Stimulated activated naive B cell treated with anti-CD40 and anti-IgM and Interleukin-4, amounts not matched to agents 10 μg/mL and 1 μg/mL and 100 μg/mL, for 72 hours (primary cell): ENCODE data around the gene OTOF.

Experiments used
- ATAC-seq, 2 donors: fragments of 150-1000 bp; cut with Tn5 transposase; replicated peaks; 2 replicates each; pipeline ENCODE4 v1.10.0; 2021; ENCODE audit warnings: moderate library complexity in 1 of 2
- DNase-seq: peaks from one replicate; pipeline ENCODE4 v3.0.0; 2021
- H3K27ac Mint-ChIP-seq: one replicate; pipeline ENCODE4 v1.8.0; 2022; ENCODE audit warnings: mild to moderate bottlenecking, mixed read lengths
- H3K27me3 Mint-ChIP-seq, 2 donors: one replicate each; pipeline ENCODE4 v1.8.0; 2022; ENCODE audit warnings: mixed read lengths in 2 of 2
- H3K36me3 Mint-ChIP-seq, 2 donors: one replicate each; pipeline ENCODE4 v1.8.0; 2022; ENCODE audit warnings: mixed read lengths in 2 of 2, mild to moderate bottlenecking in 1 of 2
- H3K4me1 Mint-ChIP-seq, 2 donors: one replicate each; pipeline ENCODE4 v1.8.0; 2022; ENCODE audit warnings: mixed read lengths in 2 of 2, mild to moderate bottlenecking in 1 of 2
- H3K4me3 Mint-ChIP-seq, 2 donors: one replicate each; pipeline ENCODE4 v1.8.0; 2022; ENCODE audit warnings: mild to moderate bottlenecking in 2 of 2, mixed read lengths in 2 of 2, moderate library complexity in 1 of 2
- H3K9me3 Mint-ChIP-seq, 2 donors: one replicate each; pipeline ENCODE4 v1.8.0; 2022; ENCODE audit warnings: mixed read lengths in 2 of 2, mild to moderate bottlenecking in 1 of 2

The OTOF gene

DNA sequence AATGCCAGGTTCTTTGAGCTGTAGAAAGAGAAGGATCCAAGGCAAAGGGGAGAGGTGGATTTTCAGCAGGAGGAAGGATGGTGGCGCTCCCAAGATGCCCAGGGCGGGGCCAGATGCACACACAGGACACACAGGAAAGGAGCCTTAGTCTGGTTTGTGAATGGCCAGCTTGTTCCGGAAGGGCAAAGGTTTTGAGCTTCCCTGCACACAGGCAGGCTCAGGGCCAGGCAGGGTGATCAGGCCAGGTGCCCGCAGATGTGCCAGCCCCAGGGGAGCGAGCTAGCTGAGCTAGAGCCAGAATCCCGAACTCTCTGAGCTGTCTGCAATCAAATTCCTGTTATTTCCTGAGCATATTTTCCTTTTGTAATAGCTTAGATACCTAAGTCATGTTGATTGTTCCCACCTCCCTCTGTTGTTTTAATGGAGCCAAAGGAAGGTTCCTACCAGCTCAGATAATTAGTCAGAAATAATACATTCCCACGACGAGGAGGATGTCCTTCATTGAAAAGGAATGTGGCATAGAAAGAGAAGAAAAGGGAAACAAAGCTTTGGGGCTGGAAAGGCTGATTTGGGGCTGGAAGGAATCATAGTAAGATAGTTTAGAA is 13.7 kb upstream of the OTOF start:
- DNase-seq: no peak
- H3K4me1 Mint-ChIP-seq: peaks cover 0 to 5% of the 10 kb centered on the region in 2 donors
- H3K4me3 Mint-ChIP-seq: no peak overlapping the region
- H3K36me3 Mint-ChIP-seq: no peaks in the 10 kb centered on the region
- no peak overlapping the region for H3K27ac Mint-ChIP-seq
- ATAC-seq: no peak
- H3K27me3 Mint-ChIP-seq: peaks cover 4 to 10% of the 10 kb centered on the region in 2 donors
- H3K9me3 Mint-ChIP-seq: no peaks in the 10 kb centered on the region

DNA sequence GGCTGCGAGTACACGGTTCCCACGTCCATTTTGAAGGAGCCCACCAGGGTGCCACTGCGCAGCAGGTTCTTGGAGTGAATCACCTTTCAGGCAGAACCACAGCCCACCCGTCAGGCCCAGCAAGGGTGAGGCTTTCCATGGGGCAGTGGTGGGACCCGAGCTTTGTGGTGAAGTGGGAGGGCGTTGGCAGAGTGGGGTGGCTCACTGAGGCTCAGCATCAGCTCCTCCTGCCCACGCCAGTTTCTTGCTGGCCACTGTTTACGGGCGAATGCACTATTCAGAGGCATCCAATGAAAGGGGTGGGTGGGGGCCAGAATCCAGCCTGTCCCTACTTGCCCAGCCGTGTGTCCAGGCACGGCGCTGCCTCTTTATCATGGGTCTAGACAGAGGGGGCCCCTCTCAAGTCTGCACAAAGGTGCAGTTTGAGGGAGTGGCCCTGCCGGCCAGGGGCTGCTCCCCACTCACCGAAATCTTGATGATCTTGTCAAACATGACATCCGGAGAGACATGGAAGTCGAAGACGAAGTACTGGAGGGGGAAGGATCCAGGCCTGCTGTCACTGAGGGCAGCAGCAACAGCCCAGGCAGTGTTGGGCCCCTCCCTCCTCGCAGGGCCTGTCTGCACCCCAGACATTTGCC is 11.4 kb upstream of the OTOF start:
- DNase-seq: no peak
- Mint-ChIP-seq H3K9me3 (no peaks in the 10 kb centered on the region), H3K36me3 (no peaks in the 10 kb centered on the region), H3K27ac (no peak overlapping the region), H3K4me3 (no peak overlapping the region), H3K4me1 (peaks cover 0 to 5% of the 10 kb centered on the region in 2 donors), H3K27me3 (peaks cover 0 to 7% of the 10 kb centered on the region in 2 donors)
- ATAC-seq: no peak

DNA sequence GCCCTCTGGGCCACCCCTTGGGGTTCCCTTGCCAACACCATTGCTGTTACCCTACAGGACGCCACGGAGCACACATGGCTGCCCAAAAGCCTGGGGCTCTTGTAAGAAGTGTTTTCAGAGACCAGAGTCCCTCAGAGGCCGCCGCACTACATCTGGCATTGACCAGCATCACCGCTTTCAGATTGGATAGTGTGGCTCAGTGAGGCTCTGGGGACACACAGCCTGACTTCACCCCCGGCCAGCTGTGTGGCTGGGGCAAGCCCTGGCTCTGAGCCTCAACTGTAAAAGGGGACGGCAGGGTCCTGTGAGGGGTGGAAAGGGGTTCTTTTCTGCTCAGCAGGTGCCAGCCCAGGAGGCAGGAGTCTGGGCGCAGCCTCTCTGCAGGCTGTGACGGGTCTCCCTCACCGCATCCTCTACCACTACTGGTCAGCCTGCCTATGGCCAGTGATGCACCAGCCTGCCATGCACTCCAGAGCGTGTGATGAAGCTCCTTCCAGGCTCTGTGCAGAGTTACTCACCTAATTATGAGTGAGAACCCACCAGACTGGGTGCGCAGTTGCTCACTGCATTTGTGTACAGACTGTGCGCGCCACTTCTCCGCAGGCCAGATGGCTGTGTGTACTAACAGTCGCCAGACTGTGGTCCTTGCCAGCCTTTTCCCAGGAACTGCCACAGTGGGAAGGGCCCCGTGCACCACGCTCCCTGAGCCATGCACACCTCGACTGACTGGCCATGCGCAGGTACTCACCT is 10.7 kb upstream of the OTOF start:
- DNase-seq: no peak
- Mint-ChIP-seq H3K27ac (no peak overlapping the region), H3K27me3 (peaks cover 4 to 7% of the 10 kb centered on the region in 2 donors), H3K9me3 (no peaks in the 10 kb centered on the region), H3K4me1 (peaks cover 0 to 5% of the 10 kb centered on the region in 2 donors), H3K4me3 (no peak overlapping the region), H3K36me3 (no peaks in the 10 kb centered on the region)
- no peak for ATAC-seq

DNA sequence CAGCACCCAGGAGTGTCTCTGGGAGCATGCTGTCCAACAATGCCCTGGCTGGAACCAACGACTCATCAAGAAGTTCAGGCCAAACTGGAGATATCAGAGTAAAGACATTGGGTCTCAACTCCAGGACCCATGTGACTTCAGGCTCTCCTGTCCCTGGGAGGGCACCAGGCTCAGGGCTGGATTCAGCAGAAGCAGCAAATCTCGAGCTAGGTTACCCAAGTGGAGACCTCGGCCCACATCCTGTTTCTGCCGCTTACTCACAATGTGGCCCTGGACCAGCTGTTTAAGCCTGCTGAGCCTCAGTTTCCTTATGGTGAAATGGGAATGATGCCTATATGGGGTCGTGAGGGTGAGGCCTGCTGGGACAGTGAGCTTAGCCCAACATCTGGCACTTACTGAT is 9.3 kb upstream of the OTOF start:
- Mint-ChIP-seq H3K36me3 (no peaks in the 10 kb centered on the region), H3K27me3 (peaks cover 4 to 12% of the 10 kb centered on the region in 2 donors), H3K4me1 (no peaks in the 10 kb centered on the region), H3K4me3 (no peak overlapping the region), H3K27ac (no peak overlapping the region), H3K9me3 (peaks cover 0 to 2% of the 10 kb centered on the region in 2 donors)
- ATAC-seq: peak; percentile 6 to 39
- no peak for DNase-seq

DNA sequence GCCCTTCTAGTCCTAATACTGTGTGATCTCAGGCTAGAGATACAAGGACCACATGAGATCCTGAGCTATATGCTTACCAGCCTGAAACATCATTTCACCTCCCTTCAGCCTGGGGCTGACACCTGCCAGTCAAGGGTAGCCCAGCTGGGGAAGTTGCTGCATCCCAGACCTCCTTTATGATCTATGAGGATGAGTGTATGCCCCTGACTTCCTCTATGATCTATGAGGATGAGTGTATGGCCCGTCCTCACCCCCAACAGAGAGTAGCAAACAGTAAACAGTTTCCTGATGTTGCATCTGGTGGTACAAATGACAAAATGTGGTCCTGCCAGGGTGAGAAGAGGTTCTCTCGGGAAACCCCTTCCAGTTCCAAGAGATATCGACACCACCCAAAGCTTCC is 8.9 kb upstream of the OTOF start:
- H3K4me1 Mint-ChIP-seq: no peaks in the 10 kb centered on the region
- no peak overlapping the region for H3K27ac Mint-ChIP-seq
- peaks cover 4 to 12% of the 10 kb centered on the region in 2 donors for H3K27me3 Mint-ChIP-seq
- peaks cover 0 to 2% of the 10 kb centered on the region in 2 donors for H3K9me3 Mint-ChIP-seq
- ATAC-seq (peak; percentile 37 to 54), DNase-seq (no peak)
- H3K36me3 Mint-ChIP-seq: no peaks in the 10 kb centered on the region
- H3K4me3 Mint-ChIP-seq: no peak overlapping the region

DNA sequence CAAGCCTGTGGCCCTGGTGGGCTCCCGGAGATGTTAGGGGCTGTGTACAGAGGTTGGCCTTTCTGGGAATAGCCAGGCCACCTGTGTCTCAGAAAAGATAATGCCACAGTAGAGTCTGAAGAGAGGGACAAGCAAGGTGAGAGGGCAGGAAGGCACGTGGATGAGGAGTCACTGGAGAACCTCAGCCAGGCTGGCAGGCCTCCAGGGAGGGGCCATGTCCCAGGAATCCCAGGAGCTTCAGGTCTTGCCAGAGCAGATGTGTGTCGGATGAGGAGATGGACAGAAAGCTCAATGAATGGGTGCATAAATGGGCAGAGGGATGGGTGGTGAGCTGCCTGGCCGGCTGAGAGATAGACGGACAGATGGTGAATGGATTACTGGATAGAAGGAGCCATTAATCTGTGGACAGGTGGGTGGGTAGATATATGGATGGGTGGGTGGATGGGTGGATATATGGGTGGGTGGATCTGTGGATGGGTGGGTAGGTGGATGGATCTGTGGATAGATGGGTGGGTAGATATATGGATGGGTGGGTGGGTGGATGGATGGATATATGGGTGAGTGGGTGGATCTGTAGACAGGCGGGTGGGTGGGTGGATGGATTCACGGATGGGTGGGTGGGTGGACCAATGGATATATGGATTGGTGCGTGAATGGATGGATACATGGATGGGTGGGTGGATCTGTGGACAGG is 7.9 kb upstream of the OTOF start:
- Mint-ChIP-seq H3K27ac (no peak overlapping the region), H3K36me3 (no peaks in the 10 kb centered on the region), H3K4me1 (no peaks in the 10 kb centered on the region), H3K4me3 (no peak overlapping the region), H3K27me3 (peaks cover 4 to 12% of the 10 kb centered on the region in 2 donors), H3K9me3 (peaks cover 0 to 2% of the 10 kb centered on the region in 2 donors)
- no peak for DNase-seq
- ATAC-seq: no peak

DNA sequence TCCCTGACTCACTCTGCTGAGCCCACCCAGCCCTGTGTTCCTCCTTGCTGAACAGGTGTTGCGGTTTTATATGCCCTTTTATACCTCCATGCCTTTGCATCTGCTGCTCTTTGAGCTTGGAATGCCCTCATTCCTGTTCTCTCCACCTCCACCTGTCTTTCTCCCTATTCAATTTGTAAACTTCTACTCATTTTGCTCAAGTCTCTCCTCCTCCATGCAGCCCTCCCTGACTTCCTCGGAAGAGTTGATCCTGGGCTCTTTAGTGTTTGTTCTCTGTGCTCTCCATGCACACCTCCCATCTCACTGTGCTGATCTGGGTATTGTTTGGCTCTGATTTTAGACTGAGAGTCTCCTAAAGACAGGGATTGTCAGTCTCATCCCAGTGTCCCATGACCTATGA is 7.2 kb upstream of the OTOF start:
- peaks cover 4 to 12% of the 10 kb centered on the region in 2 donors for H3K27me3 Mint-ChIP-seq
- no peaks in the 10 kb centered on the region for H3K4me1 Mint-ChIP-seq
- H3K4me3 Mint-ChIP-seq: no peak overlapping the region
- ATAC-seq: no peak
- H3K9me3 Mint-ChIP-seq: peaks cover 0 to 2% of the 10 kb centered on the region in 2 donors
- no peak overlapping the region for H3K27ac Mint-ChIP-seq
- no peak for DNase-seq
- H3K36me3 Mint-ChIP-seq: no peaks in the 10 kb centered on the region

DNA sequence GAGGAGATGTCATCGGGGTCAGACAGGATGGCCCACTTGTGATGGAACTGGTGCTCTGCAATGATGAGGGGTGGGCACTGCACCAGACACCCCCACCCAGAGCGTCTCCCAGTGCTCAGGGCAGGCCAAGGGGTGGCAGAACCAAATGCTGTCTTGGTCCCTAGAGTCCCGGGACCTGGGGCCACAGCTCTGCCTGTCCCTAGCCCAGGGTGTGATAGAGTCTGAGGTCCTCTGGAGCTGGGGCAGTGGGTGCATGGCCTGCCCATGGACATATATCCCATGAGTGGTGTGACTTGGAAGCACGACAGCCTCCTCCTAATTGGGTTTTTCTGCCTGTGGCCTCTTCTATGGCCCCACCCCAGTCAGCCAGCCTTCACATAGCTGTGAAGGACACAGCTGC is 6.7 kb upstream of the OTOF start:
- H3K27ac Mint-ChIP-seq: no peak overlapping the region
- H3K4me1 Mint-ChIP-seq: no peaks in the 10 kb centered on the region
- H3K27me3 Mint-ChIP-seq: peaks cover 4 to 12% of the 10 kb centered on the region in 2 donors
- H3K9me3 Mint-ChIP-seq: peaks cover 0 to 2% of the 10 kb centered on the region in 2 donors
- DNase-seq (no peak), ATAC-seq (no peak)
- H3K36me3 Mint-ChIP-seq: no peaks in the 10 kb centered on the region
- H3K4me3 Mint-ChIP-seq: no peak overlapping the region

DNA sequence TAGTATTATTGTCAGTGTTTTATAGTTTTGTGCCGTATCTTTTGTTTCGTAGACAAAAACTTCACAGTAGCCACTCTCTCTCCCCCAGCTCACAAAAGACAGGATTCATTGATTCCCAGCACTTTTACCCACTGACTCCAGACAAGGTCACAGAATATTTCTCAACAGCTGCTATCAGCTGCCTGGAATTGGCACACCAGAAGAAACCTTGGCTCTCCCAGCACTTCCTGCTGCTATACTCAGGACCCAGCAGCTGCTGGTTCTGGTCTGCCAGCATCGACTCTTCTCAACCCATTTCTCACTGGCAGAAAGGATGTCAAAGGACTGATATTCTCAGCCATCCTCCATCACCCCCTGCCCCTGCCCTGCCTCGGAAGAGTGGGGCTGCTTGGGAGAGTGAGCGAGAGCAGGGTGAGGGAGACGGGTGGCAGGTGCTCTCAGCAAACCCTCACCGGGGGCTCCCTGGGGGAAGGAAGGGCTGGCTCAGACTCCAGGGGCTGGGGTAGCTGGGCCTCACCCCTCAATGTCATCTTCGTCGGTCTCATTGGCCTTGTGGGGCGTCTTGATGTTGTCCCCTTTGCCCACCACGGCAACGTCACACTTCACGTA is 6.1 kb upstream of the OTOF start:
- Mint-ChIP-seq H3K27ac (no peak overlapping the region), H3K4me1 (no peaks in the 10 kb centered on the region), H3K9me3 (peaks cover 0 to 2% of the 10 kb centered on the region in 2 donors), H3K27me3 (peaks cover 4 to 12% of the 10 kb centered on the region in 2 donors), H3K36me3 (no peaks in the 10 kb centered on the region), H3K4me3 (no peak overlapping the region)
- no peak for ATAC-seq
- no peak for DNase-seq

DNA sequence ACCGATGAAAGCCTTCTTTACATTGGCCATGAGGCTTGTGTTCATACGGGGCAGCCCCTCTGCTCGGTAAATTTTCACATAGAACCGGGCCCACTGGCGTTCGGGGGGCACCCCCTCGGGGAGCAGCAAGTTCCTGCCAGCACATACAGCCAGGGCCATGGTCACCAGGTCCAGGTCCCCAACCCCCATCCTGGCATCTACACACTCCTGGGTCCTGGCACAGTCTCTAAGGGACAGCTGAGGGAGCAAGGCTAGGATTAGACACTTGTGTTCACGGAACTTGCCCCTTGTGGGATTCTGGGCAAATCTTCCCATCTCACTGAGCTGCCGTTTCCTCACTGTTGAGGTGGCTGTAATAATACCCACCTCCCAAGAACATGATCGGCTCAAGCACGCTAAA is 5.6 kb upstream of the OTOF start:
- DNase-seq (no peak), ATAC-seq (no peak)
- Mint-ChIP-seq H3K36me3 (no peaks in the 10 kb centered on the region), H3K27me3 (peaks cover 4 to 12% of the 10 kb centered on the region in 2 donors), H3K27ac (no peak overlapping the region), H3K4me1 (no peaks in the 10 kb centered on the region), H3K9me3 (peaks cover 0 to 2% of the 10 kb centered on the region in 2 donors), H3K4me3 (no peak overlapping the region)

DNA sequence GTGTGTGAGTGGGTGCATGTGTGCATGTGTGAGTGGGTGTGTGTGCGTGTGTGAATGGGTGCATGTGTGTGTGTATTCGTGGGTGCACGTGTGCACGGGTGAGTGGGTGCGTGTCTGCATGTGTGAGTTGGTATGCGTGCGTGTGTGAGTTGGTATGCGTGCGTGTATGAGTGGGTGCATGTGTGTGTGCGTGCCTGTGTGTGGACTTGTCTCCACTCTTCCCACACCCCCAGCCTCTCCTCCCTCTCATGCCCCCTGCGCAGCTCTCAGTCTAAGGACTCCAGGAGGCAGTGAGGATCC is 5.1 kb upstream of the OTOF start:
- no peak overlapping the region for H3K4me3 Mint-ChIP-seq
- no peak overlapping the region for H3K27ac Mint-ChIP-seq
- no peak for DNase-seq

DNA sequence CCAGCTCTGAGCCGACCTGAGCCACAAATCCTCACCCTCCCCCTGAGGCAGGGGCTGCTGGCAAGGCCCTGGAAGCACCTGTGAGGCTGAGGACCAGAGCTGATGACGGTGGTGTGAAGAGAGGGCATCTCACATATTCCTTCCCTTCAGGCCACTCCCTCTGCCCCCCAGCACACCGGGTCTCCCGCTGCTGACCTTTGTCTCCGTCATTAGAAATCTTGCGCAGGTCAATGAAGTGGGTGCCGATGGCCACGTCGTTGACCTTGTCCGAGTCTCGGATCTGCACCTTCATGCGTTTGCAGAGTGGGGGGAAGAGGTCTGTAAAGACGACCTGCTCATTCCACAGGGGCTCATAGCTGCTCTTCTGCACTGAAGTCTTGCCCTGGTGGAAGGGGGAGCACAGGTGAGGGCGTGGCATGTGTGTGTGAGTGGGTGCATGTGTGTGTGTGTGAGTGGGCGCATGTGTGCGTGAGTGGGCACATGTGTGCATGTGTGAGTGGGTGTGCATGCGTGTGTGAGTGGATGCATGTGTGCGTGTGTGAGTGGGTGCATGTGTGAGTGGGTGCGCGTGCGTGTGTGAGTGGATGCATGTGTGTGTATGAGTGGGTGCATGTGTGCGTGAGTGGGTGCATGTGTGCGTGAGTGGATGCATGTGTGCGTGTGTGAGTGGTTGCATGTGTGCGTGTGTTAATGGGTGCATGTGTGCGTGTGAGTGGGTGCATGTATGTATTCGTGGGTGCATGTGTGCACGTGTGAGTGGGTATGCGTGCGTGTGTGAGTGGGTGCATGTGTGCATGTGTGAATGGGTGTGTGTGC is 4.5 kb upstream of the OTOF start:
- H3K4me3 Mint-ChIP-seq: no peak overlapping the region
- no peak for DNase-seq
- peaks cover 0 to 2% of the 10 kb centered on the region in 2 donors for H3K9me3 Mint-ChIP-seq
- H3K4me1 Mint-ChIP-seq: peaks cover 2 to 6% of the 10 kb centered on the region in 2 donors
- no peak for ATAC-seq
- H3K36me3 Mint-ChIP-seq: no peaks in the 10 kb centered on the region
- H3K27ac Mint-ChIP-seq: no peak overlapping the region
- H3K27me3 Mint-ChIP-seq: peaks cover 13 to 16% of the 10 kb centered on the region in 2 donors

More for the DNA sequence above, 5.1 kb upstream of the OTOF start:
- Mint-ChIP-seq H3K36me3 (no peaks in the 10 kb centered on the region), H3K27me3 (peaks cover 7 to 12% of the 10 kb centered on the region in 2 donors), H3K4me1 (no peaks in the 10 kb centered on the region), H3K9me3 (peaks cover 0 to 2% of the 10 kb centered on the region in 2 donors)
- no peak for ATAC-seq

DNA sequence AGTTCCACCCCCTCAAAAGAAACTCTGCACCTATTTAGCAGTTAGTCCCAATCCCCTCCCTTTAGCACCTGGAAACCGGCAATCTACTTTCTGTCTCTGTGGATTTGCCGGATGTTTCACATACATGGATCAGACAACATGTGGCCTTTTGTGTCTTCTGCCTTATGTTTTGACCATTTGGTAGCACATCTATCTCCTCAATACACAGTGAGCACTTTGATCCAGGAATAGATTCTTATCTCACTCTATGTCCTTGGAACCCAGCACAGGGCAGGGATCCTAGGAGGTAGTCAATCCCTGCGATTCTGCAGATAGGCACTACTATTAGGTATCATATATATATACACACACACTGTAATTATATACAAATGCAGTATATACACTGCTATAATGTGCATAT is 3.8 kb upstream of the OTOF start:
- H3K36me3 Mint-ChIP-seq: no peaks in the 10 kb centered on the region
- DNase-seq: no peak
- H3K27me3 Mint-ChIP-seq: peaks cover 14 to 16% of the 10 kb centered on the region in 2 donors
- H3K4me1 Mint-ChIP-seq: peaks cover 2 to 8% of the 10 kb centered on the region in 2 donors
- H3K27ac Mint-ChIP-seq: no peak overlapping the region
- ATAC-seq: no peak
- peaks cover 0 to 2% of the 10 kb centered on the region in 2 donors for H3K9me3 Mint-ChIP-seq
- no peak overlapping the region for H3K4me3 Mint-ChIP-seq
